NCI-H2029 treated with DMSO at 0.1 percent for 48 hours (cell line): ENCODE data around the gene FOXP1.
A peak's percentile ranks its signal among the peaks of the same experiment; 100 is the strongest.

ENCODE experiments used
- DNase-seq: peaks from one replicate; lab custom pipeline; 2025; lab: John Stamatoyannopoulos, UW

The FOXP1 gene

GRCh38 chr3:71398157-71398836, 185.2 kb downstream of the FOXP1 start:
- no peak for DNase-seq

DNA sequence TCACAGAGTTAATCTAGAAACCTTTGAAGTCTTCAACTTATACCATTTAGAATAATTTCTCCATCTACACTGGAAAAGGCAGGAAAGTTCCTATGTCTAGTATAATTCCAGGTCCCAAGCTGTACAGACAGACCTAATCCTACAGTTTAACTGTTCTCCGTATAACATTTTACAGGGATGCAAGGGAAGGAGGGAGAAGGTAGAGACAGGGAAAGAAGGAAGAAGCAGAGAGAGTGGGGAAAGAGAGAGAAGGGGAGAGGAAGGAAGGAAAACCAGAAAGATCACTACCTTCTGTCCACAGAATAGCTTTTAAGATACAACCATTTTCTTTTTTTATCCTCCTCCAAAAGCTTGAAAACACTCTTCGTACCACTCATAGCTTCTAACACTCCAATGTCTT, 185.8 kb downstream of the FOXP1 start:
- DNase-seq: no peak

DNA sequence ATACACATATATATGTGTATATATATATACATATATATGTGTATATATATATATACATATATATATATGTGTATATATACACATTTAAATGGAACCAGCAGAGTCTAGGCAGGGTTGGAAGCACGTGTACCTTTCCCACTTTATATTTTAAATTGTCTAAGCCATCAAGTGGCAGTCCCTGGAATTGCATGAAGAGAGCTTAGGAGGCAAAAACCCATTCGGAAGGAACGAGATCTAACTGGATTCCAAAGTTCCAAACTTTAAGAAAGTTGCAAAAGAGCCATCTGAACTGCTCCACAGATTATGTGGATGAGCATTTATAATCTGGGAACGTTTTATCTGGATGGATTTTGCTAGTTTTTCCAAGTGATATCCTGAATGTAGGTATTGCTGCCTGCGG, 186.5 kb downstream of the FOXP1 start:
- DNase-seq: no peak

DNA sequence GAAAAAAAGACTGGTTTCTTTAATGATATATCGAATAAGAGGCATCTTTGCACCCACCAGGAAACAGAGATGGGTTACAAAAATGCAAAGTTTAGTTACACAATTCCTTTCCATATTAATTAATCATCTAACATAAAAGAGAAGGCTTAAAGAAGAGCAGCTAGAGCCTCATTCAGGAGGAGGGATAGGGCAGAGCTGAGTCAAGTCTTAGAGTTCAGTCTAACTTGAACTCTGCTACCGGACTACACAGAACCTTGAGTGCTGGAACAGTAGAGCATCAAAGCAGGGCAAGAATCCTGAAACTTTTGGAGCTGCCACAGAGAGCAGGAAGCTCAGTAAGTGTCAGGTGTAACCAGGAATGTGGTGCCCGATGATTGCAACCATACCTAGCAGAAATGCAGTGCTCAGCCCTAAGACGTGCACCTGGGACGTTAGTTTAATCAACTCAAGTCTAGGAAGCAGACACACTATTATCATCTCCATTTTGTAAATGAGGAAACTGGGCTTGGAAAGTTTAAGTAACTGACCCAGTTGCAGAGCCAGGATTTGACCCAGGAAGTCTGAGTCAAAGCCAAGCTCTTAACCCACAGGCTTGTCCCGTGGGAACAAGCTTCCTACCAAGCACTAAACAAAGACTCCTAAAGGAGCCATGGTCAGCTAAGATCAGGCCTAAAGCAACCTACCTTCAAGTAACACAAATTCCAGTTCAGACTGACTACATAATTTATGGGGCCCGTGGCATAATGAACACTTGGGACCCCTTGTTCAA, 187.4 kb downstream of the FOXP1 start:
- no peak for DNase-seq

DNA sequence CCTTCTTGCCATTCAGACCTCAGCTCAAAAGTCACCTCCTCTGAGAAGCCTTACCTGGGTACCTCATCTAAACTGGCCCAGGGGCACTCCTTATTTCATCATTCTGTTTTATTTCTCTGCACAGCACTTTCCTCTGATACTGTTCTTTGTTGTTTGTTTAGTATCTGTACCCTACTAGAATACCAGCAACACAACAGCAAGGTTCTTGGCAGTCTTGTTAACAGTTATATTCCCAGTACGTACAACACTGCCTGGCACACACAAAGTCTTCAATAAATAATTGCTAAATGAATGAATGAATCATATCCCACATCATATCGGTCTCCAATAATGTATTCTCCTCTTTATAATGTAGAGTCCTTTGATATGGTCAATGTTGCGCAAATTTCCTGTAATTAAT, 188.1 kb downstream of the FOXP1 start:
- no peak for DNase-seq

DNA sequence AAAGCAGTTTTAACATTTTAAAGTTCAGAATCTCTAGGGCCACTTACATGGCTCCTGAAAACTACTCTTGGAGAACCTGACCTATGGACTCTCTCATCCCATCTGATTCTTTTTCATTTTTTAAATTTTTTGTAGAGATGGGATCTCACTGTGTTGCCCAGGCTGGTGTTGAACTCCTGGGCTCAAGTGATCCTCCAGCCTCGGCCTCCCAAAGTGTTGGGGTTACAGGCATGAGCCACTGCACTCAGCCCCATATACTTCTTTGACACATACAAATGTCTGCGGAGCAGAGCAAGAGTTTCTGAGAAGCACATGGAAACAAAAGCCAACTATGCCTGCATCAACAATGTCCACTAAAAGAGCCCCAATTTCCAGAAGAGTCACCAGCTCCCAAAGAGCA, 189.8 kb downstream of the FOXP1 start:
- no peak for DNase-seq

DNA sequence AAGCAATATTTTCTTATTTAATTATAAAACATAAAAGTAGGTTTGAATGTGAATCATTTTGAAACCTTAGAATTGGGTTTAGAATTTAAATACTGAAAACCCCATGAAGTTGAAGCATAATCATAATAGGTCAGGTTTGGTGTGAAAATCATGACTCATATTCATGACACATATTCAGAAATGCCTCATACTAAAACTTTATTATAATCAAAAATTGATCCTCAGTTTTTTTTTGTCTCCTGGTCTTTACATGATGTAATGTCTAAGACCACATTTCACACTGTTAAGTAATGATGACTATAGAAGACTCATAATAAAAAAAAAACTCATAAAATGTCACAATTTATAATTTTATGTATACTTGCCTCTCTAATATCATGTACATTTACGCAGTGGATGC, 190.4 kb downstream of the FOXP1 start:
- DNase-seq: no peak

DNA sequence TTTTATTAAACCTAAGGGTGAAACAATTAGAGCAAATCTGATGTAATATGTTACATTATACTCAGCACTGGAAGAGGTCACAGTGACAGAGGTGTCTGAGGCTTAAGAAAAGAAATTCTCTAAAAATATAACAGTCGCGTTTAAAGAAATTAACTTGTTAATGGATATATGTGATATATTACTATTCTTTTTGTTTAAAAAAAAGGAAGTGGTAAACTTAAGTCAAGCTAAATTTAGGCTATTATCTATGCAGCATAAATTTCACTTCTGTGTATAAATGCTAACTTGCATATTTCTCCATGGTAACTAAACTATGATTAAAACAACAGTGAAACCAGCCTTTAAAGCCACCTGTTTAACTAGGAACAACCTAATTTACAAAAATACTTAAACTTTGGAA, 191.3 kb downstream of the FOXP1 start:
- no peak for DNase-seq

DNA sequence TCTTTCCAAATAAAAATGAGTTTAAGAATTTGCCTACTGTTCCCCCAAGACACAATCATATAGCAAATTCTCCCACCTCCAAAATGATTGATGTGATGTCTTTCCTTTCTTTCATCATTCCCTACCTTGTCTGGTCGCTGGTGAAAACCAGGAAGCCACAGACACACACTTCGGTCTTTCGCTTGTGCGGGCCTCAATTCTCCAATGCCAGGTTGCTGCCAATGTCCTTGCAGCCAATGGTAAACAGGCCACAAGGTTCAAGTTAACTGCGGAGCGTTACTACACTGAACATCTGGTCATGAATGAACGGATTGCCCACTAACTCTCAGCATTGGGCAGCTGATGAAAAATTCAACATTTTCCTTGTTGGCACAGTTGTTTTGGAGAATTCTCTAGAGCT, 192.2 kb downstream of the FOXP1 start:
- no peak for DNase-seq

DNA sequence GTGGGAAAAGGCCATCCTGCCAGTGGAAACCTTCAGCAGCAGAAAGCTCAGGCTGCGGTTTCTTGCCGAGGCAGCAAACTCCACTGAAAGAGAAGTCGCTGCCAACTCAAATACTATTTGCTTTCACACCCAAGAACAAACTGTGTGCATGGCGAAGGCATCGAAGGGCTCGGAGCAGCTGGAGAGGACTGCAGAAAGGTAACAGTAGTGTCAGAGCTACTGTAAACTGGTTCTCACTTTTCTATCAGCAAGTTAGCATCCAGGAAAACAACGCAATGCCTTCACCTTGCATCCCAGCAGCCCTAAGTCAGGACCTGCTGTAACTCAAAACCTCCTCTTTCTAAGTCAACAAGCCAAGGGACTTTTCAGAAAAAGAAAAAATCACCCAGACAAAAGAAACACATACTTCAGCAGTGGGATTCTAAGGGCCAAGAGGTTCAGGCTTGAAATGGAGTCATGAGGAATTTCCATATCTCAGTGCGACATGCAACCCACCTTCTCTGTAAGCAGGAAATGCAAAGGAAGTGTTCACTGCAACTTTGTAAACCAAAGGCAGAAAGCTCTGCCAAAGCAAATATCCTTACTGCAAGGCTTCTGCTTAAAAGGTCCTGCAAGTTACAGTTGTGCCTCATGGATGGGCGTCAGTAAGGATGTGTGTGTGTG, 193.5 kb downstream of the FOXP1 start:
- DNase-seq: peak; percentile 30

GRCh38 chr3:71389191-71389590, 194.3 kb downstream of the FOXP1 start:
- peak; percentile 23 for DNase-seq

- DNase-seq: no peak
Observed at GRCh38 chr3:71388535-71389120, 194.9 kb downstream of the FOXP1 start.

- DNase-seq: no peak
Observed at GRCh38 chr3:71387586-71387985, 195.9 kb downstream of the FOXP1 start.

GRCh38 chr3:71384837-71385716, 198.5 kb downstream of the FOXP1 start:
- DNase-seq: no peak

GRCh38 chr3:71384388-71384787, 199.1 kb downstream of the FOXP1 start:
- no peak for DNase-seq

DNA sequence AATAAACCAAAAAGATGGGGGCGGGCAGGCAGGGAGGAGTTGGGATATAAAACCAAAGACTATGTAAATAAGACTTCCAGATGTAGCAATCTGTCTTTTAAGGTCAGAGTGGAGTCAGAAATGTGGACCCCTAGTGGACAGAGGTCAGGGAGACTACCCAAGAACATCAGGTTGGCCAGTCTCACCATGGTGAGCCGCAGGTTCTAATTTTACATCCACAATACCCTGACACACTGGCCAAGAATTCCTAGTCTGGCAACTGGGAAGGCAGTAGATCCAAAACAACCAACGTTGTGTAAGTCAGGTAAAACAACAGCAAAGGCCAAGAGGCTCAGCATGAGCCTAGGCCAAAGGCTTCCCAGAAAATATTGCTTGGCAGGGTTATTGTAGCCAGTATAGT, 203.4 kb downstream of the FOXP1 start:
- DNase-seq: no peak

- no peak for DNase-seq
Observed at GRCh38 chr3:71378509-71378908, 205.0 kb downstream of the FOXP1 start.

DNA sequence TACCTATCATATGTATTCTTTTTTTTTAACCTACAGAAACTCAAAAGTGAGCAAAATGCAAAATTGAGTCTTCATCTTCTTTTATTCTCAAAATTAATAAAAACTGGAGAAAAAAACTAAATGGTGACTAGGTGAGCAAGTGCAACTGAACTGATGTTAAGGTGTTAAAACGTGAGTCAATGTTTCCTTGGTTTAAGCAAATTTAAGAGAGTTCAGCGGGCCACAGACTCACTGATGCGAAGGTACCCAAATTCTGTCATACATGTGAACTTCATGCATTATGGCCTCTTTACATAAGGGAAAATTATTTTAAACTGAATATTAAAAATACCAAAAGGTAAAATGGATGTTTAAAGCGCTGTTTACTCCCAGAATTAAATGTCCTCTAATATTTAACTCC, 206.6 kb downstream of the FOXP1 start:
- no peak for DNase-seq

- DNase-seq: no peak
Observed at GRCh38 chr3:71376503-71376902, 207.0 kb downstream of the FOXP1 start.

DNA sequence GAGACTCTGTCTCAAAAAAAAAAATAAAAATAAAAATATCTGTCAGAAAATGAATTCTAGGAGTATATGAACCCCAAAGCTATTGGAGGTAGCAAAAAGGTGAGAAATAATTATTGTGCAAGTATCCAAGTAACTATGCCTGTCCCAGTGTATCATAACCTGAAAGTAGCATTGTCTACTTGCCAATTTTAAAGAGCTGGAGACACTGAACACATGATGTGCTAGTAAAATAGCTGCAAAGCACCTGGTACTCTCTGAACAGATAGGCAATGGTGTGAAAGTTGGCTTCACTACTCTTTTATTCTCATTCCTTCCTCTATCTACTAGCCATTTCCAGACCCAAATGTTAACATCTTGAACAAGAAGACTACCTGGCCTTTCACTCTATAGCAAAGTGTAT, 208.9 kb downstream of the FOXP1 start:
- no peak for DNase-seq

GRCh38 chr3:71372911-71373637, 210.5 kb downstream of the FOXP1 start:
- DNase-seq: no peak
